Renal cortex interstitium (tissue), 11 donors: Measurements from ENCODE around the gene MSI1. TPM values are rescaled to one million over a fixed set of nuclear protein-coding genes. Genes with fewer than 3 reads are reported as not detected.
"Not testable (repeated sequence)": the region's sequence is repeated elsewhere in the genome, so short reads cannot be mapped to it uniquely, and the experiment has no call there.

Experiments
- DNase-seq, 11 donors: peaks; one replicate each; pipeline ENCODE4 v3.0.0-alpha.2; 2013; ENCODE audit warnings: low read depth in 9 of 11, low spot score in 4 of 11; ENCODE audit errors: extremely low read depth in 1 of 11
- polyA plus RNA-seq, 3 donors: library from polyadenylated mRNA; unstranded; fragments of 120-200 nt; gene quantifications; one replicate each; pipeline ENCODE4 v1.2.1, GENCODE V29; 2013; ENCODE audit not compliant: insufficient read length in 3 of 3

The MSI1 gene
- polyA plus RNA-seq, 3 donors, result 20.9 to 27.3 (median 24.3) TPM

- DNase-seq, result no peak
Measured at GRCh38 chr12:120337730-120338129, 31.2 kb downstream of the MSI1 start.

DNA sequence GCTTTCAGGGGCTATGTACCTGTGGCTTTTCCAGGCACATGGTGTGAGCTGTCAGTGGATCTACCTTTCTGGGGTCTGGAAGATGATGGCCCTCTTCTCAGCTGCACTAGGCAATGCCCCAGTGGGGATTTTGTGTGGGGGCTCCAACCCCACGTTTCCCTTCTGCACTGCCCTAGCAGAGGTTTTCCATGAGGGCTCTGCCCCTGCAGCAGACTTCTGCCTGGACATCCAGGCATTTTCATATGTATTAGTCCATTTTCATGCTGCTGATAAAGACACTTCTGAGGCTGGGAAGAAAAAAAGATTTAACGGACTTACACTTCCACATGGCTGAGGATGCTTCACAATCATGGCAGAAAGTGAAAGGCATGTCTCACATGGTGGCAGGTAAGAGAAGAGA lies 32.6 kb downstream of the MSI1 start:
- not testable (repeated sequence) for DNase-seq

- DNase-seq, result peak in 2 of 11 donors; percentile 52 to 53
Measured at GRCh38 chr12:120335447-120335846, 33.5 kb downstream of the MSI1 start.

DNA sequence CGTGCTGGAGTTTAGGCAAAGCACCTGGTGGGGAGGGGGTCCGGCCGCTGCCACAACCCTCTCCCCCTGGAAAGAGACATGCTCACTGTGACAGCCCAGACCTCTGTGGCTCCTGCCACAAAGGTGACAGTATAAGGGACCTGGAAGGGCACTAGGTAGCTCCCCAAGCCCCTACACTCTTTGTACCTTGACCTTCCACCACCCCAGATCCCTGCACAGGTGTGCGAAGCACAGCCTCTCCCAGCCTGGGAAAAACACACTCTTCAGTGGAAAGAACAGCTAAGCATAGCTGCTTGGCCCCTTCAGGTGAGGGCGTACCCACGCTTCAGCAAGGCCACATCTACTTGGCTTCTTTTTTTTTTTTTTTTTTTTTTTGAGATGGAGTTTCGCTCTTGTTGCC lies 36.4 kb downstream of the MSI1 start:
- no peak for DNase-seq

GRCh38 chr12:120332041-120332440 lies 36.9 kb downstream of the MSI1 start:
- no peak for DNase-seq

DNA sequence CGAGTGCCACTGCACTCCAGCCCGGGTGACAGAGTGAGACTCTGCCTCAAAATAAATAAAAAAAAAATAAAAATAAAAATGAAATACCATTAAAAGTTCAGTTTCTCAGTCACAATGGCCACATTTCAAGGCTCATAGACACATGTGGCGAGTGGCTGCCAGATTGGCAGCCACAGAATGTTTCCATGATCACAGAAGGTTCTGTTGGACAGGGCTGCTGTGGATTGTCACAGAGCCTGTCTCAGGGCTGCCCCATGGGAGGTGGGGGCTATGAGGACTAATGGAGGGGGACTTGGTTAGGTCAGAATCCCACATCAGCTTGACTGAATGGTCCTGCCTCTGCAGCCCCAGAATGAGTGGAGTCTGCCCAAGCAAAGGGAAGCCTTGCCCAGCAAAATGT lies 37.6 kb downstream of the MSI1 start:
- no peak for DNase-seq

DNA sequence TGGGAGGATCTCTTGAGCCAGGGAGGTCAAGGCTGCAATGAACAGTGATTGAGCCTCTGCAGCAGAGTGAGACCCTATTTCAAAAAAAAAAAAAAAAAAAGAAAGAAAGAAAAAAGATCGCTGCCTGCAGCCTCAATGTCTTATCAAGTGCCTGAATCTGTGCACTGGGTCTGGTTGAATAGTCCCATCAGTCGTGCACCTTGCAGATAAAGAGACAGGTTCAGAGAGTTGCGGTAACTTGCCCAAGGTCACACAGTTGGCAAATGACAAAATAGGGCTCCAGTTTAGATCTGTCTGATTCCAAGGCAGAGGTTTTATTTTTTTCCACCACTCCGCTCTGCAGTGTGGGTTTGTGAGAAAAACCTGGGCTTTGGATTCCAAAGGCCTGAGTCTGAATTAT lies 40.7 kb downstream of the MSI1 start:
- DNase-seq, result no peak

- no peak for DNase-seq
Measured at GRCh38 chr12:120327593-120327992, 41.4 kb downstream of the MSI1 start, which contains the start of gene PLA2G1B. Gene PLA2G1B (minus strand): TSS chr12:120327779. CDS start chr12:120327753, 26 bp downstream.

DNA sequence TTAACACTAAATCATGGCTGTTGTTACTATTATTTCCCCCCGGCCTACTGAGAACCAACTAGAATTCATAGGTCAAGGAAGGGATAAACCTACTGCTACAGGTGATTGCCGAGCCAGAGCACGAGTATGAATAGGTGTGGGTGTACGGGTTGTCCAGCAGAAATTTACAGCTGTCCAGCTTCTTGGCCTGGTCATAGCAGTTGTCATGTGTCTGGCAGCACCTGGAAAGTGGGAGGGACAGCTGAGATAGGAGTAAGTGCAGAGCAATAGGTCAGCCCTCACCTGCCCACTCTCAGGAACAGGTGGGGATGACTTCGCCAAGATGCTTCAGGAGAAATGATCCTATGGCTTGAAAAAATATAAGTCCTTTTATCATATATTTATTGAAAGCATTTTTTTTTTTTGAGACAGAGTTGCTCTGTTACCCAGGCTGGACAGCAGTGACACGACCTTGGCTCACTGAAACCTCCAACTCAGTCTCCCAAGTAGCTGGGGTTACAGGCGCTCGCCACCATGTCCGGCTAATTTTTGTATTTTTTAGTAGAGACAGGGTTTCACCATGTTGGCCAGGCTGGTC lies 44.0 kb downstream of the MSI1 start:
- DNase-seq, result no peak

GRCh38 chr12:120323772-120324171 lies 45.2 kb downstream of the MSI1 start:
- DNase-seq, result no peak

GRCh38 chr12:120321382-120322202 lies 47.4 kb downstream of the MSI1 start:
- peak in 3 of 11 donors; percentile 24 to 70 (median 59) for DNase-seq

- peak; percentile 90 to 99 (median 97) for DNase-seq
Measured at GRCh38 chr12:120317224-120318105, 51.5 kb downstream of the MSI1 start.

- peak in 2 of 11 donors; percentile 25 to 30 for DNase-seq
Measured at GRCh38 chr12:120316798-120317223, 52.2 kb downstream of the MSI1 start.

- DNase-seq, result no peak
Measured at GRCh38 chr12:120314220-120314619, 54.7 kb downstream of the MSI1 start.

- DNase-seq, result peak; percentile 83 to 96 (median 92)
Measured at GRCh38 chr12:120301962-120302815, 66.8 kb downstream of the MSI1 start, which contains the start of gene SIRT4. Gene SIRT4 (plus strand): TSS chr12:120302321. CDS start chr12:120303562, 1,241 bp downstream.

DNA sequence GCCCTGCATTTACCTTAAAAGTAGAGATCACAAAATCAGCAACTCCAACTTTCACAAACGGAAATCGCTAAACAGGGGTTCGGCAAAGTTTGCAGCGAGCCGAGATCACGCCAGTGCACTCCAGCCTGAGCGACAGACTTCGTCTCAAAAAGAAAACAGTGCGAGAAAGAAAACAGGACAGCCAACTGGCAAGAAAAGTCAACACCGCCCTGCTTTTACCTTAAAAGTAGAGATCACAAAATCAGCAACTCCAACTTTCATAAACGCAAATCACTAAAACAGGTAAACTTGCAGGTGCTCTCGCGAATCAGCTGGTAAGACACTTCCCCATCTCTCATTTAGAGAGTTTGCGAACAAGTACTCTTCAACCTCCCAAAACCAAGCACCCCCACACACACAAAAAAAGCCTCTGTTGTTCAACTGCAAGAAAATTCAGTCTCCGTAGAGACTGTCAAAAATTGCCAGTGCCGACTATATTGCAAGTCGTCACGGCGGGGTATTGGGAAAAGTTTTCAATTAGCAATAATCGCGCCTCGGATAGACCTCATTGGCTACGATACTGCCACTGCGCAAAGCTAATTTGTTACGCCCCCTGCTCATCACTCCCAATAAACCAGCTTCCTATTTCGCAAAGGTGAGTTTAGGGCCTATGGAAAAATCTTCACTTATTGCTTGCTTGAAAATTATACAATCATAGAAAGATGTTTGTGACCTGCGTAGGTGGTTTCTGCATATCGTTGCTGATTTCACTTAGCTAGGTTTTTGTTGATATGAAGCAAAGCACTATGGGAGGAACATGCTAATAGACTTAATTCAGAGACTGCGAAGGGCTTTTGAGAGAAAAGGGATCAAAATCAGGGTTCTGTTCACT lies 76.1 kb downstream of the MSI1 start, which contains the start of gene RNU4-1:
RNU4-1 (minus strand) TSS at position 577 of the 871 bp plus-strand sequence.
- DNase-seq, result peak in 10 of 11 donors; percentile 63 to 88 (median 78)

- DNase-seq, result peak in 4 of 11 donors; percentile 5 to 22 (median 10)
Measured at GRCh38 chr12:120292411-120292660, 76.6 kb downstream of the MSI1 start.
